Measurements from ENCODE around the gene ARL5B. TPM values are rescaled to one million over a fixed set of nuclear protein-coding genes. Genes with fewer than 3 reads are reported as not detected.

ARL5B gene
- total RNA-seq, 1 donor from 2014 or later, result 19.0 TPM

DNA sequence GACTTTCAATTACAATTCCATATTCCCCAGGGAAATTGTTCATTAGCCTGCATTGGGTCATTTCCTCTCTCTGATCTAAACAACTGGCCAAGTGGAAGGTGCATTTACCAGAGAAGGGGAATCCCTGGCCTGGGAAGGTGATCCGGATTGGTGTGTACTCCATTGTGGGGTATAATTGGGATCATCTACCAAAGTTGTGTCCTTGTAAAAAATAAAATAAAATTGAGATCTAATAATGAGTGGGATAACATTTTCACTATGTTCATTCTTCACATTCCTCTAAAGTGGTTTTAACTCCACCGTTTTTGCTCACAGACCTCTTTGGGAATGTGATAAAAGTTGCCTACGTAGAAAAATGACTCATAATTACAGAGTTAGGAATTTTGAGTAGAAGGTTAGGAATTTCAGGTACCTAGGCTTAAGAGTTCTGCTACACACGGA is 22.8 kb downstream of the ARL5B start:
- Mint-ChIP-seq H3K36me3 (ENCODE audit: unreplicated experiment) (peaks cover 18% of the 10 kb centered on the region), H3K27ac (ENCODE audit: unreplicated experiment) (no peak overlapping the region), H3K4me3 (ENCODE audit: unreplicated experiment) (no peak overlapping the region), H3K9me3 (ENCODE audit: unreplicated experiment) (no peaks in the 10 kb centered on the region), H3K27me3 (ENCODE audit: unreplicated experiment) (no peaks in the 10 kb centered on the region), H3K4me1 (ENCODE audit: unreplicated experiment) (peaks cover 12% of the 10 kb centered on the region)
- DNase-seq (ENCODE audit: extremely low spot score, unreplicated experiment), result no peak
- TF ChIP-seq, protein P1, sequence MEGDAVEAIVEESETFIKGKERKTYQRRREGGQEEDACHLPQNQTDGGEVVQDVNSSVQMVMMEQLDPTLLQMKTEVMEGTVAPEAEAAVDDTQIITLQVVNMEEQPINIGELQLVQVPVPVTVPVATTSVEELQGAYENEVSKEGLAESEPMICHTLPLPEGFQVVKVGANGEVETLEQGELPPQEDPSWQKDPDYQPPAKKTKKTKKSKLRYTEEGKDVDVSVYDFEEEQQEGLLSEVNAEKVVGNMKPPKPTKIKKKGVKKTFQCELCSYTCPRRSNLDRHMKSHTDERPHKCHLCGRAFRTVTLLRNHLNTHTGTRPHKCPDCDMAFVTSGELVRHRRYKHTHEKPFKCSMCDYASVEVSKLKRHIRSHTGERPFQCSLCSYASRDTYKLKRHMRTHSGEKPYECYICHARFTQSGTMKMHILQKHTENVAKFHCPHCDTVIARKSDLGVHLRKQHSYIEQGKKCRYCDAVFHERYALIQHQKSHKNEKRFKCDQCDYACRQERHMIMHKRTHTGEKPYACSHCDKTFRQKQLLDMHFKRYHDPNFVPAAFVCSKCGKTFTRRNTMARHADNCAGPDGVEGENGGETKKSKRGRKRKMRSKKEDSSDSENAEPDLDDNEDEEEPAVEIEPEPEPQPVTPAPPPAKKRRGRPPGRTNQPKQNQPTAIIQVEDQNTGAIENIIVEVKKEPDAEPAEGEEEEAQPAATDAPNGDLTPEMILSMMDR (IDR thresholded peaks at IDR 0.05), result no peak

DNA sequence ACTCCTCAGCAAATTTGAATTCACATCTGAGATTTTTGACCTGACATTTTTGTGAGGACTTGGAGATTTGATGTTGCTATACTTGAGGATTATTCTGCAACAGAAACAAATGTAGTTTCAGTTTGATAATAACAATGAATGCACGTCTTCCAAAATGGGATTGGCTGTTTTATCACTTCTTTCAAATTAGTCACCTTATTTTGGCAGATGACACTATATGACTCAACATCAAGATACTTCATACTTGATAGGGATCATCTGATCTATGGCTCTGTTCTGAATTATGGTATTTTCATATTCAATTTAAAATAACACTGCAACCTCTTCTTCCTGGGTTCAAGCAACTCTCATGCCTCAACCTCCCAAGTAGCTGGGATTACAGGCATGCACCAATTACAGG is 24.2 kb downstream of the ARL5B start:
- Mint-ChIP-seq H3K9me3 (ENCODE audit: unreplicated experiment) (no peaks in the 10 kb centered on the region), H3K36me3 (ENCODE audit: unreplicated experiment) (peaks cover 18% of the 10 kb centered on the region), H3K4me3 (ENCODE audit: unreplicated experiment) (no peak overlapping the region), H3K4me1 (ENCODE audit: unreplicated experiment) (peaks cover 12% of the 10 kb centered on the region), H3K27ac (ENCODE audit: unreplicated experiment) (no peak overlapping the region), H3K27me3 (ENCODE audit: unreplicated experiment) (no peaks in the 10 kb centered on the region)
- TF ChIP-seq, protein P1 (IDR thresholded peaks at IDR 0.05), result no peak
- no peak for DNase-seq (ENCODE audit: extremely low spot score, unreplicated experiment)

DNA sequence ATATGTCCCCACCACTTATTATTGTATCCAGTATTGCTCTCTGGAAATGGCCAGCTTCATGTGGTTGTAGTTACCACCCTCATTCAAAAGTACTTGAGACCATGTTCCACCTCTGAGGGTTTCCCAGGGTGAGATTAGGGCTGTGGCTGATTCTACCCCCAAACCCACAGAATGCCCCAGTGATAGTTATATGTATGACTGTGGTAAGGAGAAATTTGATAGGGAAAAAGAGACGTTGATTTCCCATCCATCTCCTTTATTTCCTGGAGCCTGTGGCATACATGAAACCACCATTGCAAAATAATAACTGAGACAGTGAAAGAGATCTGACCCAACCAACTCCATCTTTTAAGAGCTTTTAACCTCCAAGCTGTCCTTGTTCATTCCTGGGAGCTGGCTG is 25.2 kb downstream of the ARL5B start:
- Mint-ChIP-seq H3K9me3 (ENCODE audit: unreplicated experiment) (no peaks in the 10 kb centered on the region), H3K4me1 (ENCODE audit: unreplicated experiment) (peaks cover 12% of the 10 kb centered on the region), H3K27me3 (ENCODE audit: unreplicated experiment) (peaks cover 5% of the 10 kb centered on the region), H3K36me3 (ENCODE audit: unreplicated experiment) (peaks cover 18% of the 10 kb centered on the region), H3K4me3 (ENCODE audit: unreplicated experiment) (no peak overlapping the region), H3K27ac (ENCODE audit: unreplicated experiment) (no peak overlapping the region)
- no peak for DNase-seq (ENCODE audit: extremely low spot score, unreplicated experiment)
- TF ChIP-seq, protein P1 (IDR thresholded peaks at IDR 0.05), result no peak

DNA sequence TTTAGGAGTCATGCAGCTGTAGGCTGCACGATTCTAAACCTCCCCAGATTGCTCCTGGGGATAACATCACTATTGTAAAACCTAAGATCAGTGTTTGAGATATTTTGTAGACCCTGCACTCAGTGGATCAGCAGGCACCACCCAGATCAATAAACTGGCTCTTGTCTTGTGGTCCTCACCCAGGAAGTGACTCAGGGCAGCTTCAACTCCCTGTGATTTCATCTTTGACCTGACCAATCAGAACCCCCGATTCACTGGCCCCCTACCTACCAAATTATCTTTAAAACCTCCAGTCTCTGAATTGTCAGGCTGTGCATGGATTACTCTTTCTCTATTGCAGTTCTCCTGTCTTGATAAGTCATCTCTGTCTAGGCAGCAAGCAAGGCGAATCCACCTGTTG is 25.7 kb downstream of the ARL5B start:
- Mint-ChIP-seq H3K27ac (ENCODE audit: unreplicated experiment) (no peak overlapping the region), H3K27me3 (ENCODE audit: unreplicated experiment) (peaks cover 5% of the 10 kb centered on the region), H3K4me1 (ENCODE audit: unreplicated experiment) (peaks cover 12% of the 10 kb centered on the region), H3K9me3 (ENCODE audit: unreplicated experiment) (no peaks in the 10 kb centered on the region), H3K36me3 (ENCODE audit: unreplicated experiment) (peaks cover 18% of the 10 kb centered on the region), H3K4me3 (ENCODE audit: unreplicated experiment) (no peak overlapping the region)
- no peak for DNase-seq (ENCODE audit: extremely low spot score, unreplicated experiment)
- TF ChIP-seq, protein P1 (IDR thresholded peaks at IDR 0.05), result no peak

DNA sequence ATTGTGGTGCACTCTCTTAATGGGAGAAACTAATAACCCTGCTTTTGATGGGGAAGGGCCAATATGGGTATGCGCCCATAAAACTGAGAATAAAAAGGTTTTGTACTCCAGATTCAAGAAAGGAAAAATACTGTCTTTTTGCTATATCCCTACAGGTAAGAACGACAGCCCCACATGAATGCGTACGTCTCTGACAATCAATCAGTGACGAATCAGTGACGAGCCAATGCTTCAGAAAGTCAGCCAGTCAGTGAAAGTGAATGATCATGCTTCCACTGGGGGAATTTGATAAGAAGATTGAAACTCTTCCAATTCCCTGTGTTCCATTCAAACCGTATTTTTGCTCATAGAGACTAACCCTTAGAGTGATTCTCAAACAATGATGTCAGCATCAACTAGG is 26.3 kb downstream of the ARL5B start:
- no peak overlapping the region for H3K4me3 Mint-ChIP-seq (ENCODE audit: unreplicated experiment)
- H3K27me3 Mint-ChIP-seq (ENCODE audit: unreplicated experiment), result peaks cover 8% of the 10 kb centered on the region
- H3K36me3 Mint-ChIP-seq (ENCODE audit: unreplicated experiment), result peaks cover 18% of the 10 kb centered on the region
- no peaks in the 10 kb centered on the region for H3K9me3 Mint-ChIP-seq (ENCODE audit: unreplicated experiment)
- no peak overlapping the region for H3K27ac Mint-ChIP-seq (ENCODE audit: unreplicated experiment)
- H3K4me1 Mint-ChIP-seq (ENCODE audit: unreplicated experiment), result peaks cover 12% of the 10 kb centered on the region
- DNase-seq (ENCODE audit: extremely low spot score, unreplicated experiment), result no peak
- TF ChIP-seq, protein P1 (IDR thresholded peaks at IDR 0.05), result no peak
